HS-5 (cell line): ENCODE measurements around the gene GNAT1.
"Not testable (repeated sequence)": the region's sequence is repeated elsewhere in the genome, so short reads cannot be mapped to it uniquely, and the experiment has no call there.

Experiments
- DNase-seq: peaks from one replicate; pipeline ENCODE4 v3.0.0-alpha.2; 2012; ENCODE audit warnings: low read depth

The GNAT1 gene

DNA sequence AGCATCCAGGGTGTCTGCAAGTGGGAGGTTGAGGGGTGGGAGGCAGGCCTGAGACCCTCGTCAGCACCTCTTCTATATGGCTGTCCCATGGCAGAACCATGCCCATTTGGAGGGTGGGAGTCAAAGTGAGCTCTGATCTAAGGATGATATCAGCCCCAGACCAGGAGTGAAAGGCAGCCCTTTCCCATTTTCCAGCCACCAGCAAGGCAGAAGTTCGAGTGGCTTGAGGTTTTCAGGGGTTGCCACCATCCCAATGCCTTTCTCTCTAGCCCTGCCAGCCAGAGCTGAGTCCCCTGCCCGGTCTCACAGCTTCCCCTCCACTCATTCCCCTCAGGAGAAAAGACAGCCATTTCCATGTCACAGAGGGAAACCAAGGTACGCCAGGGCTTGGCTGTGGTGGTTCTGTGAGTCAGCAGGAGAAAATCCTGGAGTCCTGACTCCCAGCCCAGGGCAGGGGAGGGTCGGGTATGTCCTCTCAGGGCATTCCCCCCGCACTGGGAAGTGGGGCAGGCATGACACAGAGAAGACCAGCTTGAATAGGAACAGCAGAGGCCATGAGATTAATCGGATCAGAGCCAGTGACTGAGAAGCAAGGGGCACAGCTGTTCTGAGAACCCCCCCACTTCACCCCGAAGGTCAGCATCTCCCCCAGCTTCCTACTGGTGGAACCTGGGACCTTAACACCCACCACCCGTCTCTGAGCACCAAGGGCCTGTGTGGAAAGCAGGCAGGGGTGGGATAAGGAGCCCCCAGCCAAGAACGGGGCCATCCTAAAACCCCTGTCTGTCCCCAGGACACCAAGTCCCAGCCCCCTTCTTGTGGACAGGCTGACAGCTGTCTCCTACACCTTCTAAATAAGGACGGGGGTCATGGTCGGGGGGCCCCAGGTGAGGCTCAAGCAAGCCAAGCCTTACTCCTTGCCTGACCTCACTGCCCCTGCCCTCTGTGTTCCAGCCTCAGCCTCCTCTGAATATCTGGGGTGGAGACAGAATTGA lies 12.7 kb downstream of the GNAT1 start:
- DNase-seq, result no peak

DNA sequence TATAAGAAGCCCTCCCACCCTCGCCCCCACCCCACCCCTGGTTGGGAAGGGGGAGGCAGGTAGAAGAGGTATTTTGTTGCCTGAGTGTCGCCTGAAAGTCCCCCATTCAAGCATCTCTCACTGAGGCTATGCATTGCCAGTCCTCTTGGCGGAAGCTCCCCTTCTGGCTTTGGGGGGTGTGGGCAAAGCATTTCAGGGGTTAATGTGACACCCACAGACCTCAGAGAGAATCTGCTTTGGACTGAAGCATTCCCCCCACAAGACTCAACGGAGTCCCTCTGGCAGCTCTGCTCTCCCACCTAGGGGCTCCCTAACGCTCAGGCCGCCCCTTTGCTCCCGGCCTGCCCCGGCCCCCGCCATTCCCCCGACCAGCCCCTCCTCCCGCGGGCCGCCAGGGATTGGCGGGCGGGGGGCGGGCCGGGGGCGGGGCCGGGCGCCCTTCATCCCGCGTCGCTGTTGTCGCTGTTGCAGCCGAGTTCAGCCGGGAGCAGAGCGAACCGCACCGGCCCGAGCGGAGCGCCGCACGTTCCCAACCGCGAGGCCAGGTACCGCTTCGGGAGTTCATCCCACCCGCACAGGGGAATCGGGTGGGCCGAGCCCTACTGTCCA lies 13.5 kb downstream of the GNAT1 start, which contains the start of gene SLC38A3:
Gene SLC38A3 (plus strand): TSS at position 468 of the 609 bp plus-strand sequence. CDS start 8,929 bp downstream, outside the sequence.
- DNase-seq, result no peak

DNA sequence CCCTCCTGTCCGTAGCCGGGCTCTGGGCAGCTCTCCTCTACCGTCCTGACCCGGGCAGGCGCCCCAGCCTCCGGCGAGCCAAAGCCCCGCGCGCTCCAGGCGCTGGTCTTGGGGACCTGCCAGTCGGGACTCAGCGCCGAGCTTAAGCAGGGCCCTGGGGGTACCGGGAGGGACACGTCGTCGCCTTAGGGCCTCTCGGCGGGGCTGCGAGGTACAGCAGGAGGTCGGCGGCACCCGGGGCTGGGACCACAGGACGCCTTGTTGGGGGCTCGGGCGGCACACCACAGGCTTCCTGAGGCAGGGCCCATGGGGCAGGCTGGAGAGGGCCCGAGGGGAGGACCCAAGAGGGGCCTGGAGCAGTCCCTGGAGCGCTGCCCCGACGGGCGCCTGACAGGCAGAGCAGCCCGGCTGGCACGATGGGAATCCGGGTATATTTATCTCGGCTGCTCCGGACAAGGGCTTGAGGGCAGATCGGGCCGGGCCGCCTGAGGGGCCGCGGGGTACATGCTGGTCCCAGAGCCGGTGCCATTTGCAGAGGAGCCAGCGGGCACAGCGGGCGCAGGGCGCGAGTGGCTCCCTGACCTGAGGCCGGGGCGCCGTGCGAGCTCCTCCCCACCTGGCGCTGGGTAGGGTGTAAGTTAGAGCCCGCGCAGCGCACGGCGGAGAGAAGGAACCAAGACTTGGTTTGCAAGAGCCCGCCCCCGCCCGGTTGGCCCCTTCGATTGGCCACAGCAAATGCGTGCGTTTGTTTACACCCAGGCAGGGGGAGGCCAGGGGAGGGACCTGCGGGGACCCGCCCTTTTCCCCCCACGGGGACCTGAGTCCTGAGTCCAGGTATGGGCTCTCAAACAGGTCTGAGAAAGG lies 14.2 kb downstream of the GNAT1 start:
- DNase-seq, result no peak

DNA sequence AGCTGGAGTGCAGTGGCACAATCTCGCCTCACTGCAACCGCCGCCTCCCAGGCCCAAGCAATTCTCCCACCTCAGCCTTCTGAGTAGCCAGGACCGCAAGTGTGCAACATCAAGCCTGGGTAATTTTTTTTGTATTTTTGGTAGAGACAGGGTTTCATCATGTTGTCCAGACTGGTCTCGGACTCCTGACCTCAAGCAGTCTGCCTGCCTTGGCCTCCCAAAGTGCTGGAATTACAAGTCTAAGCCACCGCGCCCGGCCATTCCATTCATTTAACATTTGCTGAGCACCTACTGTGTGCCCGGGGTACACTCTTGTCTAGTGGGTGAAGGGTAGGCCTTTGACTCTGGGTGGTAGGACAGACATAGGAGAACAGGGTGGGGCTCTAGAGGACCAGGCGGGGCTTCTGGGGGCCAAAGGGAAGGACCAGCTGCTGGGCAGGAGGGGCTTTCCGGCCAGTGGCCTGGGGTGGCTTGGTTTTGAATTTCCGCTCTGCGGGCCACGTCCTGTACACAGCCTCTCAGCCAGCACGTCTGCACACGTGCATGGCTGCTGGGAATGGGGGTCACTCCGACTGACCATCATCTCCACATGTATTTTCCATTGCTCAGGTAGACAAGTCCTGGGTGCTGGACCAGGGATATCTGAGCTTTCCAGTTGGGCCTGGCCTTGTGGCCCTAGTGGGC lies 16.1 kb downstream of the GNAT1 start:
- no peak for DNase-seq

DNA sequence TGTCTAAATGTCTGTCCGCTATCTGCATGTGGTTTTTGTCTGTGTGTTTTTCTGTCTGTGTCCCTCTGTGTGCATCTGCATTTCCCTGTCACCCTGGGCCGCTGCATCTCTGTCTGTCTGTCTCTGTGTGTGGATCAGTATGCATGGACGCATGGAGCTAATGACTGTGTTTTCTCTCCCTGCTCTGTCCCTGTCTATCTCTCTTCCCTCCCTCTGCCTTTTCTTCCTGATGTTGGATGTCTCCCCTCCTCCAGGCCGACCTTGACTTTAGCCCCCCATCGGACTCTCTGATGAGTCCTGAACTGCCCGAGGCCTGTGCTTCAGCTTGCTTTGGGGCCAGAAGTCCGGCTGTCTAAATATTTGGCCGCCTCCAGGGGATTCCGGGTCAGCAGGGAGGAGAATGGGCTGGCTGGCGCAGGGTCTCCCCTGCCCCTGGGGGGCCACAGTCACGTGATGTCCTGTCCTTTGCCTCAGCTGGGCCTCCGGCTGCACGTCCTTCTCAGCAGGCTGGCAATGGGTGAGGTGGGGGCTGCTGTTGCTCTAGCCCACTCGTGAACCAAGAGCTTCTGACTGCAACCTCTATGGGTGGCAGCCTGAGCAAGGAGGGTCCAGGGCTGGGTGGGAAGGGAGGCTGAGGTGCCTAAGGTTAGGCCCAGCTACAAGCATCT lies 17.4 kb downstream of the GNAT1 start:
- DNase-seq, result no peak

DNA sequence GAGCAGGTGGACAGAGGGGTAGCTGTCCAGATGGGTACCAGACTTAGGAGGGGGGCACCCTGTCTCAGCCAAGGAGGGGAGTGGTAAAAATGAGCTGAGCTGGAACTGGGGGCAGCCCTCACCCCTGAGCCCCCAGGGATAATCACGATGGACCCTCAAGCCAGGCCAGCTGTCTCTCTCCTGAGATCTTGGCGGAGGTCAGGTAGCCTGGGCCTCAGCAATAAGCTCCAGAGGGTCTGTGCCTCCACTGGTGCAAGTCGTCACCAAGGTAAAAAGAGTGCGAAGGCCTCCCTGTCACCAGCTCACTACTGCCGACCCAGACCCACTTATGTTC lies 18.7 kb downstream of the GNAT1 start:
- DNase-seq, result no peak

DNA sequence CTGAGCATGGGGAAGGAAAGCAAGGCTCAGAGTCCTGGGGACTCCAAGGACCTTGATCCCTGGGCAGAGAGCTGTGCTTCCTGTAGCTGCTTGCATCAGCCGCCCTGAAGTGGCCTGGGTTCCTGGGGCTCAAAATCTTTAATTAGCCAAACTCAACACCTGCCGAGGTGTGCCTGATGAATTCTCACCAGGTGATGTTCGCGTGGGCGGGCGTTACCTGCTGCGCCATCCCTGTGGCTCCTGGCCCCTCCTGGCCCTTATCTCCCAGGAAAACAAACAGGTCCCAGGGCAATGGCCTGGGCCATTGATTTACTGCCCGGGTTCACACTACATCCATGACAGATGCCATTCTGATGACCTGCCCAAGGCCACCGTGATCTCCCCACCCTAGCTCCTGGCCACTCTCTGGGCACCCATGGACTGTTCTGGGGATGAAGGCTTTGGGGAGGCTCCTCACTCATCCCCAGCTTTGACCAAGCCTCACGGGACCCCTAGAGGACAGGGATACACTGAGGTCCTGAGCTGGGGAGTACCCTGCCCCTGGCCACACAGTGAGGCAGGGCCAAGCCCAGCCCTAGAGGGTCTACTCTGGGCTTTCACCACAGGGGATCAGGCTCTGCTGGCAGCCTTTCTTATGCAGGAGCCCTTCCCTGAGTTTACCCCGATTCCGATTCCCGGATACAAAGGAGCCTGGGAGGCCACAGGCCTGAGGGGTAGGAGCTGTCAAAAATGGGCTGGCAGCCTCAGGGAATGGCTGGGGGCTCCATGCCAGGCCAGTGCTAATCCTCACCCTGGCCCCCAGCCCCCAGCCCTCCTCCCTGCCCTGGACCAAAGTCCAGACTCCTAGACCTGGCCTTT lies 19.3 kb downstream of the GNAT1 start:
- no peak for DNase-seq

DNA sequence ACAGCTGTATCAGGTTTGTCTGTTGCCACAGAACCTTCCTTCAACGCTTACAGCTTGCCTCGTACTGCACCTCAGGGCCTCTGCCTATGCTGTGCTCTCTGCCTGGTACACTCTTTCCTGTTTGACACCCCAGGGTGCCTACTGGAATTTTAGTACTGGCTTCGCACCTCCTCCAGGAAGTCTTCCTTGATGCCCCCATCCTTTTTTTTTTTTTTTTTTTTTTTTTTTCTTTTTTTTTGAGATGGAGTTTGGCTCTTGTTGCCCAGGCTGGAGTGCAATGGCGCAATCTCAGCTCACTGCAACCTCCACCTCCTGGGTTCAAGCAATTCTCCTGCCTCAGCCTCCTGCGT lies 19.9 kb downstream of the GNAT1 start:
- DNase-seq, result not testable (repeated sequence)

DNA sequence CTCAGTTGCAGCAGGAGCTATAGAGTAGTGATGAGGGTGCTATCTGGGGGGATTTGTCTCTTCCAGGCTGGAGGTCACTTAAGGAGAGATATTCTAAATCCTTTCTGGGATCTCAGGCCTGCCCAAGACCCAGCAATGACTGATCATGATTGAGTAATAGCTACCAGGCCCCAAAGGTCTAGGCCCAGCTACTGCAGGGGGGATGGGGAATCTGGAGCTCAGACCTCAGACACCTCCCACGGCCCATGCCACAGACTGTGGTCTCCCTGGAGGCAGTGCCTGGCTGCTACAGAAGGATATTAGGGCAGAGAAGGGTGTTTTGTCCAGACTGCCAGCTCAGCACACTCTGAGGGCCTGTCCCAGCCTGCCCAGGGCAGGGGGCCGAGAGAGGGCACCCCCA lies 20.5 kb downstream of the GNAT1 start:
- no peak for DNase-seq

DNA sequence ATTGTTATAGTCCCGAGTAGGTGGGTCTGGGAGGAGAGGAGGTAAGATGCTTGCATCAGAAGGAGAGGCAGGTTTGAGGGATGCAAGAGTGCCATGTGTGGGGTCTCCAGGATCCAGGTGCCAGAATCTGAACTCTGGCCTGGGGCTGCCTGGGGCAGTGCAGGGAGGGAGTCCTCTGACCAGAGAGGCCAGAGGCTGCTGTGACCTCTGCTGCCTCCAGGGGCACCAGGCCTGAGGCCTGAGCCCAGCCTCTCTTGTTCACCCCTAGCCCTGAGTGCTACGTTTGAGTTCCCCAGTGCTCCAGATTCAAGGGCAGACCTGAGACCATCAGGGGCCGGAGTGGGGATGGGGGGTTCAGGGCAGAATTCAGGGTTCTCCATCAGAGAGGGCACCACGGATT lies 21.1 kb downstream of the GNAT1 start:
- no peak for DNase-seq

DNA sequence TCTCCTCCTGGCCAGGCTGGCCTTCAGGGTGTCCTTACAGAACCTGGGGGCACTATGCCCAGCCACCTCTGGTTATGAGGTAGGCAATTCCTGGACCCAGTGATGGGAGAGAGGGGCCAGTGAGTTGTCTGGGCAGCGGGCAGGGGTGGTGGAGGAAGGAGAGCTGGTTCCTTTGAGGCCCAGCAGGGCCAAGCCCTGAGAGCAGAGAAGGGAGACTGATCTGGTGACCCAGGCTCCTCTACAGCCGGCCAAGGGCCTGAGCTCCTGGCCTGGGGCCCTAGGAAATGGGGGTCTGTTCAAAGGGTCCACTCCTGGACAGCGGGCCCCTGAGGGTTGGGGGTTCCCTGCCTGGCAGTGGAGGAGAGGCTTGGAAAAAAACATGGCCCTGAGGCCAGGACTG lies 21.6 kb downstream of the GNAT1 start:
- DNase-seq, result no peak

DNA sequence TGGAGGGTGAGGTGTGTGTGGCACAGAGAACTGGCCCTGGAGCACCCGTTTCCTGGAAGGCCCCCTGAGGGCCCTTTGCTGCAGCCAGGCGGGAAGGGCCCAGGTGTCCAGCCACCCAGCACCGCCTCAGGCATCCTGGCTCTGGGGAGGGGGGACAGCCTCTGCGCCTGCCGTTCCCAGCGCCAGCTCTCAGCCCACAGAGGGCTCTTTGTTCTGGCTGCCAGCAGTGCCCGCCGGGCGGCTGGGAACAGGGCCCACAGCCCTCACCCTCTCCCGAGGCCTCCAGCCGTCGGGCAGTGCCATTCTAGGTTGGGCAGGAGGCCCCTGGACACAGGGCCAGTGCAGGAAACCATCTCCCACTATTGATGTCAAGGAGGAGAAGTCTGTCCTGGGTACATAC lies 22.0 kb downstream of the GNAT1 start:
- no peak for DNase-seq

DNA sequence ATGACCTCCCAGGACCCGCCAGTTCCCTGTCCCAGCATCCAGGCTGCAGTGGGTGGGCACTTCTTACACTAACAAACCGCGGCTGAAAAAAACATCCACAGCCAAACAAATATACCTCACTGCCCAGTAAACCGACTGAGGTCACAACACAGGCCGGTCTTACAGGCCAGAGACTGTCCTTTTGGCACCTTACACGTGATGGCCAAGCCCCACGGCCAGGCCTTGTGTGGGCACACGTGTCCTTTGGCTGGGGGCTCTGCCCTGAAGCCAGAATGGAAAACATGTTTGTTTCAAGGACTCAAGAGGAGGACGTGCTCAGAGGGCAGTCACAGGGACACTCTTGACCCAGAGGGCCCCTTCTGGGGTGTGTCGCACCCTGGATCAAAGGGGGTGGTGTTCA lies 23.4 kb downstream of the GNAT1 start:
- no peak for DNase-seq

DNA sequence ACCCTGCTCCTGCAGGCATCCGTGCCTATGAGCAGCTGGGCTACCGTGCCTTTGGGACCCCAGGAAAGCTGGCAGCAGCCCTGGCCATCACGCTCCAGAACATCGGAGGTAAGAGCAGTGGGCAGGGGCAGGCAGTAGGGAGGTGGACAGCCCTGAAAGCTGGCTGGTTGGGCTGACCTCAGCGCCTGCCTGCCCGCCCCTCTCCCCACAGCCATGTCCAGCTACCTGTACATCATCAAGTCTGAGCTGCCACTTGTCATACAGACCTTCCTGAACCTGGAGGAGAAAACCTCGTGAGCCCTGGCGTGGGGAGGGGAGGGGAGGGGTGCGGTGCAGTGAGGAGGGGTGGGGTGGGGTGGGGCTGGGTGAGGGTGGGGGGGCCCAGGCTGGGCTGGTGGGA lies 24.1 kb downstream of the GNAT1 start:
- DNase-seq, result no peak

DNA sequence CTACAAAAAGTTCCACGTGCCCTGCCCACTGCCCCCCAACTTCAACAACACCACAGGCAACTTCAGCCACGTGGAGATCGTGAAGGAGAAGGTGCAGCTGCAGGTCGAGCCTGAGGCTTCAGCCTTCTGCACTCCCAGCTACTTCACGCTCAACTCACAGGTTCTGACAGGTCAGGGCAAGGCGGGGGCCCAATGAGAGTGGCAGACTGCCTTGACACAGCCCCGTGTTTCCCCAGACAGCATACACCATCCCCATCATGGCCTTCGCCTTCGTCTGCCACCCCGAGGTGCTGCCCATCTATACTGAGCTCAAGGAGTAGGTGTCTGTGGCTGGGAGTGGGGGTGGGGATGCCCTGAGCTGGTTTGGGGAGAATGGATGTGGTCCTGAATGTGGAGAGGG lies 26.3 kb downstream of the GNAT1 start:
- DNase-seq, result no peak

DNA sequence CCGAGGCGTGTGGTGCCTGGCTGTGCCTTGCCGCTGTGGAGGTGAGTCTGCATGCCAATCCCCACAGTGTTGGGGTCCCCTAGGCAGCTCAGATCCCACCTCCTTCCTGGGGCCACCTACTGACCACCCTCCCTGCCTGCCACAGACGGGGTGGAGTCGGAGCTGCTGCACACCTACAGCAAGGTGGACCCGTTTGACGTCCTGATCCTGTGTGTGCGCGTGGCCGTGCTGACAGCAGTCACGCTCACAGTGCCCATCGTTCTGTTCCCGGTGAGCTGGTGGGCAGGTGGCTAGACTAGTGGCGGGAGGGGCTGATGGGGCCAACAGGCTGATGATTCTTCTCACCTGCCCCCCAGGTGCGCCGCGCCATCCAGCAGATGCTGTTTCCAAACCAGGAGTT lies 27.0 kb downstream of the GNAT1 start:
- no peak for DNase-seq

DNA sequence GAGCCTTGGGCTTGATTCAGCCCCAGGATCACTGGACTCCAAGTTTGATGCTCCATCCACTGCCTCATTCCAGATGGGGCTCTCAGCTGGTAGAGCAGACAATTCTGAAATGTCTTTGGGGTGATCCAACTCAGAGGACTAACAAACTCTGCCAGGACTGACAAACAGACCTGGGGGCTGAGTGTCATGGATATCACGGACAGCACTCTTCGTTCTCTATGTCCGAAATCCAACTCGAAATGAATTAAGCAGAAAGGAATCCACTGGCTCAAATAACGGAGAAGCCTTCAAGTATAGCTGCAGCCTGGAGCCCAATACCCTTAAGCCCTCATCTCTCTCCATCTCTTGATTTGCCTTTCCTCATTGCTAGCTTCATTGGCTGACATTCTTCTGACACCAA lies 27.9 kb downstream of the GNAT1 start:
- DNase-seq, result no peak

DNA sequence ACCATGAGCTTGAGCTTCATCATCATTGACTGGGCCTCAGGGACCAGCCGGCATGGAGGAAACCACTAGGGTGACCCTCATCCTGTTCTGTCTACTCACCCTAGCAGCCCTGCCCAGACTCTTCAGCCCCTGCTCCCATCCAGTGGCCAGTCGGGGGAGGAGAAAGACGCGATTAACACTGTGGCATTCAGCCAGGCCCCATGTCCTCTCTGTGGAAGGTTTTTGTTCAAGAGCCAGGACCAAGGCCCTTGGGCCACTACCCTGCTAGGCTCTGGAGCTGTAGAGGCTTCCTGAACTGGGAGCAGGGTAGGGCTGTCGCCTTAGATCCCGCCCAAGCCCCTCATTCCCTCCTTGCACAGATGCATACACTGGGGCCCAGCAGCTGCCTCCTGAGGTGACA lies 28.7 kb downstream of the GNAT1 start:
- DNase-seq, result no peak

DNA sequence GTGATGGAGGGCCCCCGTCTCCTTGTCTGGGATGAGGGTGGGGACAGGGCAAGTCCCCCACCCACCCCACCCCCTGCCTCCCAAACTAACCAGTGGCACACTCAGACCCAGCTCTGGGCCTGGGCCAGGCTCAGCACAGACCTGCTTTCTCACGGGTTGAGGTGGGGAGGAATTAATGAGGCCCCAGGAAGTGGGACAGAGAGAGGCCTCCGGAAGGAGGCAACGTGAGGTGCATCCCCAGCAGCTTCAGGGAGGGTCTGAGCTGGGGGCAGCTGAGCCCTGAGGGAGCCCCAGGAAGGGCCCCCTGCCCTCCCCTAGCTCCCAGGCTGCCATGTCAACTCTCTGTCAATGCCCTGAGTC lies 29.6 kb downstream of the GNAT1 start:
- DNase-seq, result no peak

DNA sequence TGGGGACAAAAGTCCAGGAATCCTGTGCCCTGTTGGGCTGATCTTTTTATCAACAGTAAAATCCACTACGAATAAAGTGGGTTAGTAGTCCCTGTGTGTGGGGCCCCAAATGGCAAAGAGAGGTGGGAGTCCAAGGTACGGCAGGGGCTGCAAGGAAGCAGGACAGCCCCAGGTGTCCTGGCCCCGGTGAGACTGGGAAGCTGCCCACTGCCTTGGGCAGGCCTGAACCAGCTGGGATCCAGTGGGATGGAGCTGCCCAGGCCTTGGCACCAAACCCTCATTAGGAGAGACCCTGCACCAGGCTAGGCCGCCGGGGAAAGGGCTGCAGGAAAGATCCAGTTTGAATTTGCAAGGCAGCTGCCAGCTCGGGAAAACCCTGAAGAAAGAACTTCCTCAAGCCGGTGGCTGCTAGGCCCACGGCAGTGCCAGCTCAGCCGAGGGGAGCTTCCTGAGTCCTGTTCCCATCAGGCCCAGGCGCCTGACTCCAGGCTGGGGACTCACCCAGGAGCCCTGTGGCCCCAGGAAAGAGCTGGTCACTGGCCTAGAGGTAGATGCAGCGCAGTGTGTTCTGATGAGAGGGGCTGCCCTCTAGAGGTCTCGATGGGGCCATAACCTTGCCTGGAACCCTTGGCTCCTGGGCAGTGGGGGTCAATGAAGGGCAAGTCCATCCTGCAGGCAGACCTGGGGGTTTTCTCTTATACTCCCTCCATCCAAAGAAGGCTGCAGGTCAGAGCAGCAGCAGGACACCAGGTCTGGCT lies 30.2 kb downstream of the GNAT1 start:
- no peak for DNase-seq
